Measurements from ENCODE around the gene FRMD4A. TPM values are rescaled to one million over a fixed set of nuclear protein-coding genes. Genes with fewer than 3 reads are reported as not detected.

The FRMD4A gene
- polyA plus RNA-seq, 1 donor (not counting 4 experiments of a cell fraction or from before 2014, with no cell fraction given), result 12.9 TPM

GRCh38 chr10:13997650-13998049, 333.1 kb downstream of the FRMD4A start:
- Histone ChIP-seq H3K79me2 (ENCODE audit: control insufficient read depth, insufficient read depth, low read length) (no peaks in the 10 kb centered on the region), H3K36me3 (ENCODE audit: control insufficient read depth in 2 of 2, extremely low read depth in 1 of 2, insufficient read depth in 2 of 2, low read length in 2 of 2) (no peaks in the 10 kb centered on the region), H2AFZ (ENCODE audit: control insufficient read depth, low read length) (no peak overlapping the region), H3K9ac (ENCODE audit: control insufficient read depth, extremely low read depth, insufficient read depth, low read length) (no peak overlapping the region), H3K4me3 (ENCODE audit: control insufficient read depth in 2 of 3, extremely low read depth in 1 of 3, insufficient read depth in 2 of 3, low read depth in 1 of 3, low read length in 3 of 3) (no peak overlapping the region), H3K9me1 (ENCODE audit: control insufficient read depth, extremely low read depth, insufficient read depth, low read length) (no peaks in the 10 kb centered on the region), H3K9me3 (ENCODE audit: control insufficient read depth, low read depth, low read length) (no peaks in the 10 kb centered on the region), H3K4me2 (ENCODE audit: control insufficient read depth, extremely low read depth, insufficient read depth, low read depth, low read length) (no peak overlapping the region), H4K20me1 (ENCODE audit: control insufficient read depth, extremely low read depth, insufficient read depth, low read length) (no peaks in the 10 kb centered on the region), H3K4me1 (ENCODE audit: control insufficient read depth, extremely low read depth, insufficient read depth, low read length) (no peaks in the 10 kb centered on the region), H3K27ac (ENCODE audit: control insufficient read depth, insufficient read depth, low read length) (no peak overlapping the region), H3K27me3 (ENCODE audit: control insufficient read depth, extremely low read depth, insufficient read depth, low read length) (no peaks in the 10 kb centered on the region)
- DNase-seq (ENCODE audit: low read depth, low spot score) (no peak), FAIRE-seq (no peak)
- dilution Hi-C loops (cut with MboI; ENCODE audit: extremely low pct_ligation_motif_present, low sequenced_read_pairs), result no loop called here
- TF ChIP-seq EZH2 (IDR thresholded peaks at IDR 0.05; ENCODE audit: low read length), result no peak
- no peak for TF ChIP-seq CTCF (optimal IDR thresholded peaks at IDR 0.05 in 1 of 3, IDR thresholded peaks at IDR 0.05 in 1 of 3, conservative IDR thresholded peaks at IDR 0.05 in 1 of 3; ENCODE audit: extremely low read depth in 1 of 3, insufficient read depth in 2 of 3, low read length in 3 of 3)

GRCh38 chr10:13994932-13995331, 335.8 kb downstream of the FRMD4A start:
- H3K9me3 ChIP-seq (ENCODE audit: control insufficient read depth, low read depth, low read length), result no peaks in the 10 kb centered on the region
- no peak overlapping the region for H2AFZ ChIP-seq (ENCODE audit: control insufficient read depth, low read length)
- H3K36me3 ChIP-seq (ENCODE audit: control insufficient read depth in 2 of 2, extremely low read depth in 1 of 2, insufficient read depth in 2 of 2, low read length in 2 of 2), result no peaks in the 10 kb centered on the region
- FAIRE-seq (no peak), DNase-seq (ENCODE audit: low read depth, low spot score) (no peak)
- no peaks in the 10 kb centered on the region for H4K20me1 ChIP-seq (ENCODE audit: control insufficient read depth, extremely low read depth, insufficient read depth, low read length)
- no peak overlapping the region for H3K9ac ChIP-seq (ENCODE audit: control insufficient read depth, extremely low read depth, insufficient read depth, low read length)
- dilution Hi-C loops (cut with MboI; ENCODE audit: extremely low pct_ligation_motif_present, low sequenced_read_pairs), result no loop called here
- TF ChIP-seq EZH2 (IDR thresholded peaks at IDR 0.05; ENCODE audit: low read length) (no peak), CTCF (optimal IDR thresholded peaks at IDR 0.05 in 1 of 3, IDR thresholded peaks at IDR 0.05 in 1 of 3, conservative IDR thresholded peaks at IDR 0.05 in 1 of 3; ENCODE audit: extremely low read depth in 1 of 3, insufficient read depth in 2 of 3, low read length in 3 of 3) (no peak)
- no peaks in the 10 kb centered on the region for H3K27me3 ChIP-seq (ENCODE audit: control insufficient read depth, extremely low read depth, insufficient read depth, low read length)
- peaks cover 4% of the 10 kb centered on the region for H3K4me1 ChIP-seq (ENCODE audit: control insufficient read depth, extremely low read depth, insufficient read depth, low read length)
- H3K4me2 ChIP-seq (ENCODE audit: control insufficient read depth, extremely low read depth, insufficient read depth, low read depth, low read length), result no peak overlapping the region
- no peaks in the 10 kb centered on the region for H3K9me1 ChIP-seq (ENCODE audit: control insufficient read depth, extremely low read depth, insufficient read depth, low read length)
- no peak overlapping the region for H3K4me3 ChIP-seq (ENCODE audit: control insufficient read depth in 2 of 3, extremely low read depth in 1 of 3, insufficient read depth in 2 of 3, low read depth in 1 of 3, low read length in 3 of 3)
- no peak overlapping the region for H3K27ac ChIP-seq (ENCODE audit: control insufficient read depth, insufficient read depth, low read length)
- H3K79me2 ChIP-seq (ENCODE audit: control insufficient read depth, insufficient read depth, low read length), result no peaks in the 10 kb centered on the region
